ENCODE results near the gene PRKG1. TPM values are rescaled to one million over a fixed set of nuclear protein-coding genes. Genes with fewer than 3 reads are reported as not detected.
A peak's percentile ranks its signal among the peaks of the same experiment; 100 is the strongest.

PRKG1 gene
- total RNA-seq, 1 donor from 2014 or later: 50.2 TPM

GRCh38 chr10:51608211-51608610, 533.9 kb downstream of the PRKG1 start:
- Histone ChIP-seq H3K9me3 (peaks cover 0 to 9% of the 10 kb centered on the region in 2 donors), H3K4me1 (peaks cover 0 to 3% of the 10 kb centered on the region in 2 donors), H3K36me3 (no peaks in the 10 kb centered on the region), H3K27me3 (no peaks in the 10 kb centered on the region), H3K27ac (no peak overlapping the region), H3K4me3 (no peak overlapping the region)
- intact Hi-C loops (cut with DNase I): no loop called here
- DNase-seq (ENCODE audit: low spot score in 2 of 2): no peak
- TF ChIP-seq CTCF (IDR thresholded peaks at IDR 0.05): no peak

GRCh38 chr10:51615764-51616298, 541.5 kb downstream of the PRKG1 start:
- peaks cover 0 to 3% of the 10 kb centered on the region in 2 donors for H3K4me1 ChIP-seq
- H3K4me3 ChIP-seq: no peak overlapping the region
- TF ChIP-seq CTCF (IDR thresholded peaks at IDR 0.05): no peak
- no peak for DNase-seq (ENCODE audit: low spot score in 2 of 2)
- H3K27ac ChIP-seq: no peak overlapping the region
- H3K27me3 ChIP-seq: no peaks in the 10 kb centered on the region
- peaks cover 4 to 23% of the 10 kb centered on the region in 2 donors for H3K9me3 ChIP-seq
- intact Hi-C loops (cut with DNase I): no loop called here
- no peaks in the 10 kb centered on the region for H3K36me3 ChIP-seq

GRCh38 chr10:51617576-51618235, 543.4 kb downstream of the PRKG1 start:
- H3K4me1 ChIP-seq: peaks cover 0 to 3% of the 10 kb centered on the region in 2 donors
- H3K36me3 ChIP-seq: no peaks in the 10 kb centered on the region
- H3K4me3 ChIP-seq: no peak overlapping the region
- intact Hi-C loops (cut with DNase I): no loop called here
- H3K27ac ChIP-seq: no peak overlapping the region
- no peak for DNase-seq (ENCODE audit: low spot score in 2 of 2)
- no peak for TF ChIP-seq CTCF (IDR thresholded peaks at IDR 0.05)
- peaks cover 4 to 15% of the 10 kb centered on the region in 2 donors for H3K9me3 ChIP-seq
- H3K27me3 ChIP-seq: no peaks in the 10 kb centered on the region

- intact Hi-C loops (cut with DNase I): no loop called here
- H3K9me3 ChIP-seq: peaks cover 4 to 10% of the 10 kb centered on the region in 2 donors
- no peak for TF ChIP-seq CTCF (IDR thresholded peaks at IDR 0.05)
- H3K4me1 ChIP-seq: peaks cover 0 to 3% of the 10 kb centered on the region in 2 donors
- no peak for DNase-seq (ENCODE audit: low spot score in 2 of 2)
- H3K36me3 ChIP-seq: no peaks in the 10 kb centered on the region
- peak overlapping the region in 1 of 2 donors; percentile 9 for H3K27ac ChIP-seq
- no peaks in the 10 kb centered on the region for H3K27me3 ChIP-seq
- no peak overlapping the region for H3K4me3 ChIP-seq
Observed at GRCh38 chr10:51619365-51619764, 545.1 kb downstream of the PRKG1 start.

GRCh38 chr10:51620131-51620530, 545.8 kb downstream of the PRKG1 start:
- Histone ChIP-seq H3K27ac (no peak overlapping the region), H3K4me3 (no peak overlapping the region), H3K4me1 (peaks cover 0 to 5% of the 10 kb centered on the region in 2 donors), H3K9me3 (peaks cover 3 to 4% of the 10 kb centered on the region in 2 donors), H3K36me3 (no peaks in the 10 kb centered on the region), H3K27me3 (no peaks in the 10 kb centered on the region)
- no peak for DNase-seq (ENCODE audit: low spot score in 2 of 2)
- TF ChIP-seq CTCF (IDR thresholded peaks at IDR 0.05): no peak
- intact Hi-C loops (cut with DNase I): no loop called here
